H1 (cell line): ENCODE results near the gene PRSS36. TPM values are rescaled to one million over a fixed set of nuclear protein-coding genes. Genes with fewer than 3 reads are reported as not detected.
"Not testable (repeated sequence)": the region's sequence is repeated elsewhere in the genome, so short reads cannot be mapped to it uniquely, and the experiment has no call there.

Source experiments
- CTCF ChIA-PET: fragments of 300-600 bp; sonication (Branson Sonifier 250); formaldehyde crosslinking; loops from one replicate; lab custom pipeline; 2021; ENCODE audit not compliant: partially characterized antibody; lab: Charles Lee
- POLR2A ChIA-PET: fragments of 300-600 bp; sonication (Branson Sonifier 250); formaldehyde crosslinking; loops from one replicate; lab custom pipeline; 2021; ENCODE audit warnings: inconsistent platforms; ENCODE audit not compliant: partially characterized antibody; lab: Charles Lee
- DNase-seq, 2 experiments: peaks; one replicate each; pipeline versions ENCODE4 v3.0.0 to v3.0.0-alpha.2; 2010 to 2022; ENCODE audit warnings: low spot score in 2 of 2, low read depth in 1 of 2, mixed read lengths in 1 of 2
- FAIRE-seq: peaks from 2 replicates; lab custom pipeline; 2011; peaks lifted over from hg19 to GRCh38; lab: Jason Lieb, UNC
- H2AFZ ChIP-seq: 2 replicates; pipeline ENCODE4 v1.8.1; 2012; ENCODE audit warnings: low read length, inconsistent platforms
- H2AK5ac ChIP-seq: 2 replicates; pipeline ENCODE4 v1.6.1; 2013; ENCODE audit warnings: low read depth, low read length
- H2BK120ac ChIP-seq: replicated peaks from 2 replicates; pipeline ENCODE3; 2013; ENCODE audit warnings: low read depth, low read length, inconsistent platforms
- H2BK12ac ChIP-seq: 2 replicates; pipeline ENCODE4 v1.6.1; 2013; ENCODE audit warnings: low read depth, low read length
- H2BK15ac ChIP-seq: 2 replicates; pipeline ENCODE4 v1.6.1; 2013; ENCODE audit warnings: low read length
- H2BK20ac ChIP-seq: 2 replicates; pipeline ENCODE4 v1.6.1; 2013; ENCODE audit warnings: low read length
- H2BK5ac ChIP-seq: 2 replicates; pipeline ENCODE4 v1.6.1; 2013; ENCODE audit warnings: low read depth, low read length
- H3K14ac ChIP-seq: 2 replicates; pipeline ENCODE4 v1.6.1; 2013; ENCODE audit warnings: inconsistent platforms; ENCODE audit not compliant: insufficient read length
- H3K18ac ChIP-seq: 2 replicates; pipeline ENCODE4 v1.6.1; 2013; ENCODE audit warnings: low read length; ENCODE audit errors: extremely low read depth
- H3K23ac ChIP-seq: 2 replicates; pipeline ENCODE4 v1.6.1; 2013; ENCODE audit warnings: inconsistent platforms; ENCODE audit not compliant: insufficient read length
- H3K23me2 ChIP-seq: 2 replicates; pipeline ENCODE4 v1.6.1; 2013; ENCODE audit warnings: low read depth, low read length
- H3K27ac ChIP-seq: 2 replicates; pipeline ENCODE4 v1.6.1; 2011; ENCODE audit warnings: low read depth, low read length, inconsistent platforms
- H3K27me3 ChIP-seq, 4 experiments: replicated peaks in 1 of 4; 1 replicate in 1 of 4; 2 replicates in 3 of 4; pipeline versions ENCODE4 v1.6.1 to v1.8.1; 2011 to 2013; ENCODE audit warnings: low read length in 3 of 4, mild to moderate bottlenecking in 3 of 4, inconsistent platforms in 2 of 4, mixed read lengths in 2 of 4, moderate library complexity in 1 of 4; ENCODE audit not compliant: control insufficient read depth in 3 of 4, insufficient read depth in 3 of 4; ENCODE audit errors: extremely low read depth in 1 of 4
- H3K36me3 ChIP-seq, 4 experiments: 2 replicates each; pipeline versions ENCODE4 v1.6.1 to v1.8.1; 2011 to 2013; ENCODE audit warnings: mild to moderate bottlenecking in 4 of 4, low read length in 3 of 4, moderate library complexity in 2 of 4, control low read depth in 1 of 4, inconsistent platforms in 1 of 4; ENCODE audit not compliant: insufficient read depth in 4 of 4, control insufficient read depth in 2 of 4
- H3K4ac ChIP-seq: replicated peaks from 2 replicates; pipeline ENCODE3; 2013; ENCODE audit warnings: low read length, low read depth, mixed read lengths, inconsistent platforms; ENCODE audit not compliant: insufficient read length
- H3K4me1 ChIP-seq, 4 experiments: replicated peaks in 1 of 4; 1 replicate in 1 of 4; 2 replicates in 3 of 4; pipeline versions ENCODE4 v1.6.1 to v1.8.1; 2011 to 2013; ENCODE audit warnings: low read length in 3 of 4, inconsistent platforms in 2 of 4, mixed read lengths in 1 of 4; ENCODE audit not compliant: insufficient read depth in 4 of 4, control insufficient read depth in 3 of 4
- H3K4me2 ChIP-seq, 2 experiments: 2 replicates each; pipeline versions ENCODE4 v1.6.1 to v1.8.1; 2011 to 2013; ENCODE audit warnings: low read depth in 2 of 2, low read length in 2 of 2, control low read depth in 1 of 2, inconsistent platforms in 1 of 2, mild to moderate bottlenecking in 1 of 2; ENCODE audit not compliant: insufficient read depth in 1 of 2
- H3K4me3 ChIP-seq, 4 experiments: fragments of 200-600, 300-600 bp in 1 of 4; sonication (generic), shearing (Covaris generic), sonication (Bioruptor Twin) in 1 of 4; 2 replicates each; pipeline versions ENCODE4 v1.5.1 to v1.8.1; 2011 to 2016; ENCODE audit warnings: low read length in 4 of 4, low read depth in 3 of 4, control low read depth in 2 of 4, inconsistent platforms in 2 of 4, mild to moderate bottlenecking in 2 of 4, mixed read lengths in 1 of 4, moderate library complexity in 1 of 4; ENCODE audit not compliant: insufficient read depth in 2 of 4; ENCODE audit errors: extremely low read depth in 1 of 4
- H3K56ac ChIP-seq: replicated peaks from 2 replicates; pipeline ENCODE3; 2013; ENCODE audit warnings: low read depth, mild to moderate bottlenecking, mixed read lengths, low read length, inconsistent platforms; ENCODE audit not compliant: insufficient read length
- H3K79me1 ChIP-seq: 2 replicates; pipeline ENCODE4 v1.6.1; 2013; ENCODE audit warnings: low read depth, low read length, control low read depth
- H3K79me2 ChIP-seq, 2 experiments: 2 replicates each; pipeline versions ENCODE4 v1.6.1 to v1.8.1; 2012 to 2013; ENCODE audit warnings: low read length in 2 of 2, mild to moderate bottlenecking in 2 of 2, inconsistent platforms in 1 of 2; ENCODE audit not compliant: insufficient read depth in 2 of 2, control insufficient read depth in 1 of 2
- H3K9ac ChIP-seq, 4 experiments: replicated peaks in 1 of 4; 1 replicate in 1 of 4; 2 replicates in 3 of 4; pipeline versions ENCODE4 v1.6.1 to v1.8.1; 2011 to 2013; ENCODE audit warnings: low read depth in 3 of 4, low read length in 3 of 4, control low read depth in 2 of 4, mild to moderate bottlenecking in 2 of 4, moderate library complexity in 2 of 4, inconsistent platforms in 1 of 4; ENCODE audit errors: extremely low read depth in 1 of 4
- H3K9me3 ChIP-seq, 2 experiments: 2 replicates each; pipeline versions ENCODE4 v1.6.1 to v1.8.1; 2012 to 2013; ENCODE audit warnings: mild to moderate bottlenecking in 2 of 2, moderate library complexity in 2 of 2, control low read depth in 1 of 2, inconsistent platforms in 1 of 2, low read depth in 1 of 2, low read length in 1 of 2, mixed read lengths in 1 of 2; ENCODE audit not compliant: insufficient read depth in 2 of 2
- H4K20me1 ChIP-seq, 2 experiments: replicated peaks in 1 of 2; 2 replicates each; pipeline versions ENCODE3 to v1.8.1; 2011 to 2013; ENCODE audit warnings: inconsistent platforms in 2 of 2, low read length in 2 of 2, mild to moderate bottlenecking in 1 of 2; ENCODE audit not compliant: insufficient read depth in 2 of 2, control insufficient read depth in 1 of 2
- H4K5ac ChIP-seq: 2 replicates; pipeline ENCODE4 v1.6.1; 2013; ENCODE audit warnings: low read length, low read depth, mixed read lengths, inconsistent platforms; ENCODE audit not compliant: insufficient read length
- H4K8ac ChIP-seq: 2 replicates; pipeline ENCODE4 v1.8.0; 2013; ENCODE audit warnings: mild to moderate bottlenecking, moderate library complexity, low read length, inconsistent platforms; ENCODE audit not compliant: insufficient read depth; ENCODE audit errors: extremely low read depth
- H4K91ac ChIP-seq: replicated peaks from 2 replicates; pipeline ENCODE3; 2013; ENCODE audit warnings: low read length, mixed read lengths, inconsistent platforms; ENCODE audit not compliant: insufficient read length
- WGBS, 2 experiments: shearing (Covaris generic) in 1 of 2; methylation state at CpG; one replicate each; pipeline versions ENCODE4 v1.1.6 to v1.1.7; 2013 to 2015; ENCODE audit warnings: low lambda C conversion rate in 2 of 2, mixed read lengths in 2 of 2, inconsistent platforms in 1 of 2, low coverage in 1 of 2, missing lambda C conversion rate in 1 of 2; ENCODE audit not compliant: insufficient replicate concordance in 2 of 2, insufficient coverage in 1 of 2, insufficient read length in 1 of 2; ENCODE audit errors: extremely low coverage in 1 of 2, missing lambda C conversion rate in 1 of 2; 5-methylcytosine and 5-hydroxymethylcytosine counted together
- polyA plus RNA-seq, 7 experiments: library from polyadenylated mRNA; depleted of rRNA in 3 of 7; stranded (reverse) in 5 of 7; unstranded in 2 of 7; fragments of >200 nt in 5 of 7; fragments of 200-250 nt in 2 of 7; gene quantifications; 1 replicate in 5 of 7; 2 replicates in 1 of 7; 4 replicates in 1 of 7; pipeline versions ENCODE4 v1.2.1 to v1.2.3, GENCODE V29; 2011 to 2013; ENCODE audit warnings: missing spikeins in 2 of 7, mixed read lengths in 2 of 7
- total RNA-seq: library from RNA; stranded (reverse); fragmentation: NEBNext Ultra II Directional; extraction: Animal tissue kit (Norgen Biotek cat#: 25700); gene quantifications from 2 replicates; pipeline ENCODE4 v1.2.1, GENCODE V29; 2021

Gene PRSS36
- total and polyA plus RNA-seq, 2 of the 8 experiments (the other 6 are each of a cell fraction or from before 2014, with no cell fraction given), result 1.3 to 1.9 TPM

DNA sequence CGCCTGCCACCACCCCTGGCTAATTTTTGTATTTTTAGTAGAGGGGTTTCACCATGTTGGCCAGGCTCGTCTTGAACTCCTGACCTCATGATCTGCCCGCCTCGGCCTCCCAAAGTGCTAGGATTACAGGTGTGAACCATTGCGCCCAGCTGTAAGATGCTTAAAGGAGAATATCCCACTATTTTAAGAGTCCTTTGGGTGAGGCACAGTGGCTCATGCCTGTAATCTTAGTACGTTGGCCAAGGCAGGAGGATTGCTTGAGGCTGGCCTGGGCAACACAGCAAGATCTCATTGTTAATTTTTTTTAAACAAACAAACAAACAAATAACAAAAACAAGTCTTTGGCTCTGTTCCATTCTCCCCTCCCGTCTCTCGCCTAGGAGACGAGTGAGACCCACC lies 8.8 kb downstream of the PRSS36 start:
- not testable (repeated sequence) for H4K20me1 ChIP-seq, H3K56ac ChIP-seq, H2AFZ ChIP-seq, H3K23me2 ChIP-seq, H3K4me3 ChIP-seq, H3K14ac ChIP-seq, H3K4ac ChIP-seq, H3K23ac ChIP-seq, H3K9me3 ChIP-seq, DNase-seq, H3K27ac ChIP-seq, H3K79me1 ChIP-seq, FAIRE-seq, H3K36me3 ChIP-seq, H3K79me2 ChIP-seq, H3K9ac ChIP-seq
- Histone ChIP-seq H2BK20ac (peak overlapping the region; percentile 87; the same call in 1 of the 2 replicates), H2BK120ac (peak overlapping the region; percentile 47), H3K4me1 (peaks cover 5 to 28% (median 23%) of the 10 kb centered on the region in 4 experiments), H2BK12ac (peak overlapping the region; percentile 94), H2BK15ac (peak overlapping the region; percentile 99), H2BK5ac (peak overlapping the region; percentile 58; the same call in 1 of the 2 replicates), H4K8ac (peak overlapping the region; percentile 7; the same call in 1 of the 2 replicates), H4K5ac (peak overlapping the region; percentile 81), H2AK5ac (peak overlapping the region; percentile 85; the same call in 1 of the 2 replicates), H3K4me2 (peak overlapping the region; percentile 51 to 53; a peak in 2 of 4 replicates), H3K18ac (0 out of 2 replicates have a peak overlapping the region, but pooled peaks have one; percentile 78), H3K27me3 (peaks cover 1 to 13% (median 9%) of the 10 kb centered on the region in 4 experiments; a peak in 5 of 7 replicates), H4K91ac (peak overlapping the region; percentile 96)
- ChIA-PET CTCF (interaction anchor here (1.8 to 8.1 kb wide), 4 partner anchors 17 to 156 kb away, joined by 7 to 56 read pairs (median 12); partner anchors contain the start of genes BCKDK and HSD3B7), POLR2A (interaction anchor here (1.0 to 34.9 kb wide), 5 partner anchors 20 to 57 kb away, joined by 3 to 713 read pairs (median 73); partner anchors contain the start of genes BCKDK, FUS, KAT8 and PRSS8)
- 89% methylated on average over 9 of the region's 9 CpGs; no CpG with 5 or more reads in 1 of the 2 experiments for WGBS, 2 experiments
